GM19328 (cell line): ENCODE results near the gene CAV2.
"Not testable (repeated sequence)": the region's sequence is repeated elsewhere in the genome, so short reads cannot be mapped to it uniquely, and the experiment has no call there.

Source experiments
- ATAC-seq: cut with Tn5 transposase; IDR thresholded peaks from one replicate; pipeline ENCODE4 v1.9.1; 2021; ENCODE audit warnings: mild to moderate bottlenecking, moderate library complexity; ENCODE audit not compliant: unreplicated experiment

The CAV2 gene

GRCh38 chr7:116499168-116500077 is at the start of gene CAV2:
Gene CAV2 (plus strand): TSS chr7:116499738. CDS start chr7:116499782, 44 bp downstream.
- peak; percentile 39 for ATAC-seq

GRCh38 chr7:116449950-116450349 is 49.6 kb upstream of the CAV2 start:
- no peak for ATAC-seq

GRCh38 chr7:116451957-116452729 is 47.4 kb upstream of the CAV2 start:
- no peak for ATAC-seq

- ATAC-seq, result no peak
These were observed 45.2 kb upstream of the CAV2 start for GRCh38 chr7:116454377-116454776.

- no peak for ATAC-seq
These were observed 44.5 kb upstream of the CAV2 start for GRCh38 chr7:116455009-116455408.

GRCh38 chr7:116455499-116455898 is 44.0 kb upstream of the CAV2 start:
- no peak for ATAC-seq

GRCh38 chr7:116461500-116461899 is 38.0 kb upstream of the CAV2 start:
- no peak for ATAC-seq

GRCh38 chr7:116463956-116464355 is 35.6 kb upstream of the CAV2 start:
- no peak for ATAC-seq

- ATAC-seq, result no peak
These were observed 35.2 kb upstream of the CAV2 start for GRCh38 chr7:116464375-116464774.

GRCh38 chr7:116465125-116465524 is 34.4 kb upstream of the CAV2 start:
- no peak for ATAC-seq

- no peak for ATAC-seq
These were observed 31.0 kb upstream of the CAV2 start for GRCh38 chr7:116468534-116468933.

- ATAC-seq, result no peak
These were observed 21.9 kb upstream of the CAV2 start for GRCh38 chr7:116477625-116478024.

GRCh38 chr7:116478834-116479233 is 20.7 kb upstream of the CAV2 start:
- ATAC-seq, result no peak

- no peak for ATAC-seq
These were observed 16.1 kb upstream of the CAV2 start for GRCh38 chr7:116483271-116483942.

GRCh38 chr7:116484389-116484788 is 15.1 kb upstream of the CAV2 start:
- ATAC-seq, result not testable (repeated sequence)

GRCh38 chr7:116487907-116488521 is 11.5 kb upstream of the CAV2 start:
- ATAC-seq, result no peak

GRCh38 chr7:116490351-116490750 is 9.2 kb upstream of the CAV2 start:
- no peak for ATAC-seq

- no peak for ATAC-seq
These were observed 7.5 kb upstream of the CAV2 start for GRCh38 chr7:116491887-116492653.

GRCh38 chr7:116492654-116493109 is 6.9 kb upstream of the CAV2 start:
- no peak for ATAC-seq

GRCh38 chr7:116493449-116493848 is 6.1 kb upstream of the CAV2 start:
- ATAC-seq, result no peak
